C4-2B (cell line): ENCODE results near the gene TNFRSF12A.

Source experiments
- CTCF ChIP-seq: fragments of 450-650 bp; conservative IDR thresholded peaks from 2 replicates; pipeline ENCODE4 v1.5.1; 2017; ENCODE audit warnings: mild to moderate bottlenecking
- ZFX ChIP-seq: fragments of 450-650 bp; IDR thresholded peaks from 2 replicates; pipeline ENCODE4 v1.6.1; 2017

- TF ChIP-seq CTCF (no peak), ZFX (no peak)
Measured at GRCh38 chr16:3035972-3036725, 16.0 kb downstream of the TNFRSF12A start.
